Muscle layer of colon (tissue), 2 donors: ENCODE measurements around the gene SUMF1.

Experiments
- H3K27ac ChIP-seq: one replicate; pipeline ENCODE4 v1.7.0; 2013; ENCODE audit warnings: low read depth, mild to moderate bottlenecking, low read length, moderate library complexity
- H3K27me3 ChIP-seq, 2 donors: one replicate each; pipeline ENCODE4 v1.7.0; 2013; ENCODE audit warnings: low read length in 2 of 2, mild to moderate bottlenecking in 2 of 2; ENCODE audit not compliant: insufficient read depth in 2 of 2, control insufficient read depth in 1 of 2
- H3K36me3 ChIP-seq: one replicate; pipeline ENCODE4 v1.7.0; 2013; ENCODE audit warnings: mild to moderate bottlenecking, low read length; ENCODE audit not compliant: insufficient read depth
- H3K4me1 ChIP-seq: one replicate; pipeline ENCODE4 v1.7.0; 2013; ENCODE audit warnings: mild to moderate bottlenecking, low read length; ENCODE audit not compliant: insufficient read depth
- H3K4me3 ChIP-seq, 2 donors: one replicate each; pipeline ENCODE4 v1.7.0; 2013; ENCODE audit warnings: low read length in 2 of 2, low read depth in 1 of 2, mild to moderate bottlenecking in 1 of 2, moderate library complexity in 1 of 2
- H3K9ac ChIP-seq: one replicate; pipeline ENCODE4 v1.7.0; 2013; ENCODE audit warnings: low read length
- H3K9me3 ChIP-seq: one replicate; pipeline ENCODE4 v1.7.0; 2013; ENCODE audit warnings: mild to moderate bottlenecking, low read length
- donor health status: abdominal sarcoma.
- donor health status: Adenocarcinoma of cecum.

SUMF1 gene

GRCh38 chr3:4421121-4421520, 45.9 kb downstream of the SUMF1 start:
- no peak overlapping the region for H3K9ac ChIP-seq
- H3K27me3 ChIP-seq: no peaks in the 10 kb centered on the region
- H3K36me3 ChIP-seq: peaks cover 9% of the 10 kb centered on the region
- H3K4me1 ChIP-seq: no peaks in the 10 kb centered on the region
- no peaks in the 10 kb centered on the region for H3K9me3 ChIP-seq
- H3K4me3 ChIP-seq: no peak overlapping the region
- H3K27ac ChIP-seq: no peak overlapping the region

- Histone ChIP-seq H3K36me3 (peaks cover 12% of the 10 kb centered on the region), H3K9ac (no peak overlapping the region), H3K4me1 (no peaks in the 10 kb centered on the region), H3K27me3 (no peaks in the 10 kb centered on the region), H3K4me3 (no peak overlapping the region), H3K27ac (no peak overlapping the region), H3K9me3 (no peaks in the 10 kb centered on the region)
Measured at GRCh38 chr3:4419920-4420319, 47.1 kb downstream of the SUMF1 start.

- Histone ChIP-seq H3K9ac (no peak overlapping the region), H3K27ac (no peak overlapping the region), H3K4me3 (no peak overlapping the region), H3K27me3 (no peaks in the 10 kb centered on the region), H3K9me3 (no peaks in the 10 kb centered on the region), H3K36me3 (peaks cover 12% of the 10 kb centered on the region), H3K4me1 (no peaks in the 10 kb centered on the region)
Measured at GRCh38 chr3:4419386-4419785, 47.7 kb downstream of the SUMF1 start.

GRCh38 chr3:4418156-4418555, 48.9 kb downstream of the SUMF1 start:
- H3K9ac ChIP-seq: no peak overlapping the region
- peaks cover 12% of the 10 kb centered on the region for H3K36me3 ChIP-seq
- H3K27ac ChIP-seq: no peak overlapping the region
- H3K9me3 ChIP-seq: no peaks in the 10 kb centered on the region
- H3K27me3 ChIP-seq: no peaks in the 10 kb centered on the region
- no peaks in the 10 kb centered on the region for H3K4me1 ChIP-seq
- no peak overlapping the region for H3K4me3 ChIP-seq

DNA sequence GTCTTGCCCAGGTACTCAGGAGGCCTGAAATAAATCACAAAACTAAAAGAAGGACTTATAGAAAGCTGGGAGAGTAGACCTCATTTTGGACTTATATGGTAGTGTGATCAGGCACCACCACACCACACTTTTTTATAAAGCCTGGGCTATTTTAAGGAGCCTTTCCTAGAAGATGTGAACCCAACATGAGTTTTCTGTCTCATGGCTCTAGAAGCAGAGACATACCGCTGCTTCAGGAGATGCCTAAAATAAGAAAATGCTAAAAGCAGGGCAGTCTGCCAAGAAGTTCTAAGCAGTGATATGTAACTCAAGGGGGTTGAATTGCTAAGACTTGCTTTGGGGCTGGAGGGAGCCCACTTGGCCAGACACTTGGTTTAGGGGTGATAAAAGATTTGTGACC, 49.6 kb downstream of the SUMF1 start:
- no peaks in the 10 kb centered on the region for H3K27me3 ChIP-seq
- H3K36me3 ChIP-seq: peaks cover 12% of the 10 kb centered on the region
- H3K27ac ChIP-seq: no peak overlapping the region
- no peaks in the 10 kb centered on the region for H3K9me3 ChIP-seq
- no peaks in the 10 kb centered on the region for H3K4me1 ChIP-seq
- no peak overlapping the region for H3K9ac ChIP-seq
- no peak overlapping the region for H3K4me3 ChIP-seq

GRCh38 chr3:4416961-4417360, 50.1 kb downstream of the SUMF1 start:
- H3K27me3 ChIP-seq: no peaks in the 10 kb centered on the region
- peaks cover 12% of the 10 kb centered on the region for H3K36me3 ChIP-seq
- H3K4me3 ChIP-seq: no peak overlapping the region
- H3K27ac ChIP-seq: no peak overlapping the region
- H3K4me1 ChIP-seq: no peaks in the 10 kb centered on the region
- H3K9ac ChIP-seq: no peak overlapping the region
- no peaks in the 10 kb centered on the region for H3K9me3 ChIP-seq

GRCh38 chr3:4416427-4416945, 50.6 kb downstream of the SUMF1 start:
- Histone ChIP-seq H3K9ac (no peak overlapping the region), H3K4me1 (no peaks in the 10 kb centered on the region), H3K36me3 (peaks cover 12% of the 10 kb centered on the region), H3K27me3 (no peaks in the 10 kb centered on the region), H3K9me3 (no peaks in the 10 kb centered on the region), H3K27ac (no peak overlapping the region), H3K4me3 (no peak overlapping the region)

GRCh38 chr3:4413467-4413866, 53.6 kb downstream of the SUMF1 start:
- H3K4me1 ChIP-seq: no peaks in the 10 kb centered on the region
- H3K4me3 ChIP-seq: no peak overlapping the region
- no peaks in the 10 kb centered on the region for H3K27me3 ChIP-seq
- H3K36me3 ChIP-seq: peaks cover 12% of the 10 kb centered on the region
- H3K27ac ChIP-seq: no peak overlapping the region
- no peaks in the 10 kb centered on the region for H3K9me3 ChIP-seq
- H3K9ac ChIP-seq: no peak overlapping the region

DNA sequence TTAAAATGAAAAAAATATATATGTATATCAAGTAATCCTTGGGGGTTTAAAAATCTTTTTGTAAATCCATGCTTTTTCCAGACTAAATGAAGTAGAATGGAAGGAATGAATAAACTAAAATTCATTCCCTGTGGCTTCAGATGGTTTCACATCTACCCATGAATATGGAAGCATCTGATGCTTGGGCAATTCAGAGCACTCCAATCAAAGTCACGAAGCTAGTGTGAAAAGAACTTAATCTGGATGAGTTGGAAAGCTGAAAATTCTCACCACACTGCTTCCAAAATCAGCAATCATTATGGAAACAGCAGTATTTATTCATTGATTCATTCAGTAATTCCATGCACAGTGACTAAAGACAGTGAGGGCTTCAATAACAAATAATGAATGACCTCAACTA, 55.2 kb downstream of the SUMF1 start:
- H3K4me3 ChIP-seq: no peak overlapping the region
- H3K4me1 ChIP-seq: no peaks in the 10 kb centered on the region
- H3K27me3 ChIP-seq: no peaks in the 10 kb centered on the region
- H3K9me3 ChIP-seq: no peaks in the 10 kb centered on the region
- H3K9ac ChIP-seq: no peak overlapping the region
- H3K36me3 ChIP-seq: peaks cover 10% of the 10 kb centered on the region
- no peak overlapping the region for H3K27ac ChIP-seq

DNA sequence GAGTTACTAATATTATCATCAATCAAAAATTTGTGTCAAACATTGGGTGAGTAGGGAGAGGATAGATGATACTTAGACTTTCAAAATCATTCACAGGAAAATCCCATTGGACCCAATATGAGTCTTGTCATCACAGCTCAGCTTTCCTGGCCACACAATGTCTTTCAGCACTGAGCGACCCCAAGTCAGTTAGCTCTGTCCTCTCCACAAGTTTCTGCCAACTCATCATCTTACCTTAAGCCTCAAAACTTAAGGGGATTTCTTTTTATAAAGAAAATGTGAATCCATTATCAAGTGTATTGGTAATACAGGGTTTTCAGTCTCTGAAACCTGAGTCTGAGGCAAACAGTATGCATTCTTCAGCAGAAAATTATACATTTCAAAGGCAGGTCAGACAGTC, 55.8 kb downstream of the SUMF1 start:
- no peak overlapping the region for H3K4me3 ChIP-seq
- no peaks in the 10 kb centered on the region for H3K9me3 ChIP-seq
- no peak overlapping the region for H3K9ac ChIP-seq
- H3K27me3 ChIP-seq: no peaks in the 10 kb centered on the region
- no peak overlapping the region for H3K27ac ChIP-seq
- H3K4me1 ChIP-seq: no peaks in the 10 kb centered on the region
- peaks cover 4% of the 10 kb centered on the region for H3K36me3 ChIP-seq

GRCh38 chr3:4410606-4411005, 56.5 kb downstream of the SUMF1 start:
- H3K4me1 ChIP-seq: no peaks in the 10 kb centered on the region
- H3K36me3 ChIP-seq: no peaks in the 10 kb centered on the region
- no peaks in the 10 kb centered on the region for H3K9me3 ChIP-seq

GRCh38 chr3:4409971-4410573, 57.0 kb downstream of the SUMF1 start:
- Histone ChIP-seq H3K27me3 (no peaks in the 10 kb centered on the region), H3K27ac (no peak overlapping the region), H3K36me3 (no peaks in the 10 kb centered on the region), H3K9ac (no peak overlapping the region), H3K9me3 (no peaks in the 10 kb centered on the region), H3K4me3 (no peak overlapping the region), H3K4me1 (no peaks in the 10 kb centered on the region)

More at GRCh38 chr3:4410606-4411005, 56.5 kb downstream of the SUMF1 start:
- Histone ChIP-seq H3K27me3 (no peaks in the 10 kb centered on the region), H3K9ac (no peak overlapping the region), H3K4me3 (no peak overlapping the region), H3K27ac (no peak overlapping the region)
